ENCODE results near the gene CPSF7. TPM values are rescaled to one million over a fixed set of nuclear protein-coding genes. Genes with fewer than 3 reads are reported as not detected.

CPSF7 gene
- polyA plus RNA-seq, 1 of the 3 experiments (the other 2 are of a cell fraction): 44.0 TPM

DNA sequence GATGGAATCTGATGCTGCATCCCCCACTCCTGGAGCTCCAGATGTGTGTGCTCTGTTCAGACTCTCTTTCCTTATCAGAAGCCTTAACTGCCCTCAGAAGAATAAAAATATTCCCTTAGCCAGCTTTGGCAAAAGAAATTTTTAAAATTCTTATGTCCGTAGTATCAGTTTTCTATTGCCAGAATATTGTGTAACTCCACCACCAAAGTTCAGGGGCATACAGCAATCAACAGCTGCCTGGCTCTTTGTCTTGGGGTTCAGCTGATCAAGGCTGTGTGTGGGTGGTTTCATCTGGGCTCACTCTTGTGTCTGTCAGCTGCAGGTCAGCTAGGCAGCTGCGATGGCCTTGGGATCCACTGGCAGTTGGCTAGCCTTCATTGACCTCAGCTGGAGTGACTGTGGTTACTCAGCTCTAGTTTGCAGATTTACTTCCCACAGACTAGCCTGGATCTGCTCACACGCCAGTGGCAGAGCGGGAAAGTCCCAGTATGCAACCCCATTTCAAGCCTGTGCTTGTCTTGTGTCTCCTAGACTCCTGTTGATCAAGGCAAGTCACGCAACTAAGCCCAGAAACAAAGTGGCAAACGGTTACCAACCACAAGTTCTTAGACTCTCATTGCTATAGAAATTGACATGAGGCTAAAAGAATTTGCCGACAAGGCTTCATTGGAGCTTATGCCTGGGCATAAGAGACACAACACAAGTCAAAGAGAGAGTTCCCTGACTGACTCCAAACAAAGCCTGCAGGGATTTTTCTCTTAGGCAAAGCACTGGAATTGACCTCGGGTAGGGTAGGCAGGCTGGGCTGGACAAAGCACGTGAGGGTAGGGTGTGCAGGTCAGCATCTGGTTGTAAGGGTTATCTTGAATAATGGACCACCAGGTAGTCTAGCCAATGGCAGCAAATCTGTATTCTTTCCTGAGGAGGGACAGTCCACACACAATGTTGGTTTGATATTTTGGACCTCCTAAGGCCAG is 60.1 kb downstream of the CPSF7 start:
- no peak for DNase-seq
- Histone ChIP-seq H3K4me2 (no peak overlapping the region), H3K9me3 (peaks cover 9% of the 10 kb centered on the region; the same call in 1 of the 2 replicates), H3K9me2 (no peaks in the 10 kb centered on the region), H2AFZ (ENCODE audit: low read depth) (no peak overlapping the region), H3K36me3 (replicated peaks in 1 of 2; ENCODE audit: control insufficient read depth in 1 of 2, insufficient read depth in 2 of 2, low read length in 1 of 2) (peaks cover 49 to 77% of the 10 kb centered on the region in 2 experiments), H3F3A (replicated peaks; ENCODE audit: insufficient read depth) (peaks cover 17% of the 10 kb centered on the region), H4K20me1 (ENCODE audit: insufficient read depth) (no peaks in the 10 kb centered on the region), H3K79me2 (ENCODE audit: insufficient read depth) (peaks cover 3% of the 10 kb centered on the region; the same call in 1 of the 2 replicates), H3K9ac (no peak overlapping the region), H3K4me3 (ENCODE audit: low read depth in 2 of 2, low read length in 1 of 2) (no peak overlapping the region), H3K4me1 (ENCODE audit: control insufficient read depth in 1 of 2, insufficient read depth in 2 of 2, low read depth in 1 of 2, low read length in 1 of 2) (peaks cover 0 to 3% of the 10 kb centered on the region in 2 experiments; a peak in 1 of 4 replicates), H3K27me3 (ENCODE audit: insufficient read depth) (no peaks in the 10 kb centered on the region), H3K27ac (ENCODE audit: low read depth in 2 of 2, low read length in 1 of 2) (no peak overlapping the region)
- POLR2A ChIA-PET: interaction anchor here (0.8 to 1.1 kb wide), 3 partner anchors 7 to 24 kb away, joined by 3 read pairs; partner anchors contain the start of gene TMEM138
- TF ChIP-seq YY1 (IDR thresholded peaks at IDR 0.05; ENCODE audit: low read depth) (no peak), EP300 (IDR thresholded peaks at IDR 0.05; ENCODE audit: borderline replicate concordance in 1 of 2, low read depth in 1 of 2, low read length in 1 of 2) (no peak), SMC3 (IDR thresholded peaks at IDR 0.05; ENCODE audit: low read depth, low read length) (no peak), RFX5 (IDR thresholded peaks at IDR 0.05; ENCODE audit: low read length) (no peak), POLR2AphosphoS5 (IDR thresholded peaks at IDR 0.05; ENCODE audit: low read depth, low read length) (no peak), SIN3A (IDR thresholded peaks at IDR 0.05; ENCODE audit: borderline replicate concordance, low read depth, low read length) (no peak), FOXJ3 (CRISPR knock-in tag; IDR thresholded peaks at IDR 0.05) (no peak), GATA2 (CRISPR knock-in tag; IDR thresholded peaks at IDR 0.05) (no peak), GABPA (IDR thresholded peaks at IDR 0.05; ENCODE audit: low read depth) (no peak), FOSL2 (IDR thresholded peaks at IDR 0.05; ENCODE audit: borderline replicate concordance, low read depth) (no peak), RCOR1 (IDR thresholded peaks at IDR 0.05; ENCODE audit: low read length) (no peak), ELF1 (IDR thresholded peaks at IDR 0.05) (no peak), NRF1 (IDR thresholded peaks at IDR 0.05; ENCODE audit: low read depth, low read length) (no peak), CHD2 (IDR thresholded peaks at IDR 0.05; ENCODE audit: low read length, partially characterized antibody) (no peak)
- TF ChIP-seq, protein P1, sequence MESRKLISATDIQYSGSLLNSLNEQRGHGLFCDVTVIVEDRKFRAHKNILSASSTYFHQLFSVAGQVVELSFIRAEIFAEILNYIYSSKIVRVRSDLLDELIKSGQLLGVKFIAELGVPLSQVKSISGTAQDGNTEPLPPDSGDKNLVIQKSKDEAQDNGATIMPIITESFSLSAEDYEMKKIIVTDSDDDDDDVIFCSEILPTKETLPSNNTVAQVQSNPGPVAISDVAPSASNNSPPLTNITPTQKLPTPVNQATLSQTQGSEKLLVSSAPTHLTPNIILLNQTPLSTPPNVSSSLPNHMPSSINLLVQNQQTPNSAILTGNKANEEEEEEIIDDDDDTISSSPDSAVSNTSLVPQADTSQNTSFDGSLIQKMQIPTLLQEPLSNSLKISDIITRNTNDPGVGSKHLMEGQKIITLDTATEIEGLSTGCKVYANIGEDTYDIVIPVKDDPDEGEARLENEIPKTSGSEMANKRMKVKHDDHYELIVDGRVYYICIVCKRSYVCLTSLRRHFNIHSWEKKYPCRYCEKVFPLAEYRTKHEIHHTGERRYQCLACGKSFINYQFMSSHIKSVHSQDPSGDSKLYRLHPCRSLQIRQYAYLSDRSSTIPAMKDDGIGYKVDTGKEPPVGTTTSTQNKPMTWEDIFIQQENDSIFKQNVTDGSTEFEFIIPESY (IDR thresholded peaks at IDR 0.05; ENCODE audit: borderline replicate concordance, low read depth): no peak
- TF ChIP-seq, protein P2, sequence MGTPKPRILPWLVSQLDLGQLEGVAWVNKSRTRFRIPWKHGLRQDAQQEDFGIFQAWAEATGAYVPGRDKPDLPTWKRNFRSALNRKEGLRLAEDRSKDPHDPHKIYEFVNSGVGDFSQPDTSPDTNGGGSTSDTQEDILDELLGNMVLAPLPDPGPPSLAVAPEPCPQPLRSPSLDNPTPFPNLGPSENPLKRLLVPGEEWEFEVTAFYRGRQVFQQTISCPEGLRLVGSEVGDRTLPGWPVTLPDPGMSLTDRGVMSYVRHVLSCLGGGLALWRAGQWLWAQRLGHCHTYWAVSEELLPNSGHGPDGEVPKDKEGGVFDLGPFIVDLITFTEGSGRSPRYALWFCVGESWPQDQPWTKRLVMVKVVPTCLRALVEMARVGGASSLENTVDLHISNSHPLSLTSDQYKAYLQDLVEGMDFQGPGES (IDR thresholded peaks at IDR 0.05; ENCODE audit: low read depth, low read length): no peak
- TF ChIP-seq, protein P3, sequence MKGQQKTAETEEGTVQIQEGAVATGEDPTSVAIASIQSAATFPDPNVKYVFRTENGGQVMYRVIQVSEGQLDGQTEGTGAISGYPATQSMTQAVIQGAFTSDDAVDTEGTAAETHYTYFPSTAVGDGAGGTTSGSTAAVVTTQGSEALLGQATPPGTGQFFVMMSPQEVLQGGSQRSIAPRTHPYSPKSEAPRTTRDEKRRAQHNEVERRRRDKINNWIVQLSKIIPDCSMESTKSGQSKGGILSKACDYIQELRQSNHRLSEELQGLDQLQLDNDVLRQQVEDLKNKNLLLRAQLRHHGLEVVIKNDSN (IDR thresholded peaks at IDR 0.05; ENCODE audit: borderline replicate concordance, low read depth): no peak
- TF ChIP-seq, protein P4, sequence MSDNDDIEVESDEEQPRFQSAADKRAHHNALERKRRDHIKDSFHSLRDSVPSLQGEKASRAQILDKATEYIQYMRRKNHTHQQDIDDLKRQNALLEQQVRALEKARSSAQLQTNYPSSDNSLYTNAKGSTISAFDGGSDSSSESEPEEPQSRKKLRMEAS (IDR thresholded peaks at IDR 0.05; ENCODE audit: low read depth): no peak
- 92% methylated on average over 9 of the region's 9 CpGs for WGBS (ENCODE audit: low lambda C conversion rate)
- CTCF ChIA-PET: interaction anchor here (1.4 to 12.1 kb wide), 3 partner anchors 15 to 66 kb away, joined by 3 to 101 read pairs (median 10); no protein-coding TSS in a partner anchor
